GM12891 (cell line): Measurements from ENCODE around the gene KCNN4.

Experiments used
- PAX5 ChIP-seq: IDR thresholded peaks from 2 replicates; pipeline ENCODE4 v1.6.1; 2011; ENCODE audit warnings: low read length, moderate library complexity, mild to moderate bottlenecking; ENCODE audit not compliant: insufficient read depth, severe bottlenecking
- POLR2A ChIP-seq: IDR thresholded peaks from 2 replicates; pipeline ENCODE4 v1.6.1; 2011; ENCODE audit warnings: low read depth, low read length, control low read depth
- POLR2AphosphoS5 ChIP-seq: IDR thresholded peaks from 2 replicates; pipeline ENCODE4 v1.6.1; 2011; ENCODE audit warnings: low read depth, low read length, control low read depth
- POU2F2 ChIP-seq: IDR thresholded peaks from 2 replicates; pipeline ENCODE4 v1.6.1; 2011; ENCODE audit warnings: low read depth, mild to moderate bottlenecking, control low read depth, low read length, moderate library complexity
- SPI1 ChIP-seq: IDR thresholded peaks from 2 replicates; pipeline ENCODE4 v1.6.1; 2011; ENCODE audit warnings: low read depth, low read length, control low read depth
- TAF1 ChIP-seq: IDR thresholded peaks from 2 replicates; pipeline ENCODE4 v1.6.1; 2011; ENCODE audit warnings: low read depth, low read length, control low read depth

GRCh38 chr19:43726736-43727592 lies 53.8 kb downstream of the KCNN4 start:
- TF ChIP-seq POLR2AphosphoS5: no peak
- TF ChIP-seq TAF1: no peak
- no peak for TF ChIP-seq POLR2A
- no peak for TF ChIP-seq PAX5
- no peak for TF ChIP-seq SPI1
- TF ChIP-seq POU2F2: no peak
